SK-N-MC (cell line): Measurements from ENCODE around the gene GCK.

Experiments used
- DNase-seq: peaks from one replicate; pipeline ENCODE4 v3.0.0-alpha.2; 2011; ENCODE audit warnings: low read depth, low spot score
- H3K27ac ChIP-seq: fragments of 200-600 bp; sonication (generic); 2 replicates; pipeline ENCODE4 v1.5.1; 2016; ENCODE audit warnings: mixed run types
- H3K36me3 ChIP-seq: fragments of 200-600 bp; sonication (generic); 2 replicates; pipeline ENCODE4 v1.6.1; 2017; ENCODE audit warnings: antibody characterized with exemption, low read length, mixed read lengths; ENCODE audit not compliant: insufficient read depth
- H3K4me3 ChIP-seq: fragments of 200-600 bp; sonication (generic); 2 replicates; pipeline ENCODE4 v1.5.1; 2016
- H3K9ac ChIP-seq: fragments of 200-600 bp; sonication (generic); 2 replicates; pipeline ENCODE4 v1.8.0; 2017; ENCODE audit warnings: mixed run types, mixed read lengths; ENCODE audit not compliant: insufficient read length
- H3K9me3 ChIP-seq: fragments of 200-600 bp; sonication (generic); 2 replicates; pipeline ENCODE4 v1.6.1; 2017; ENCODE audit warnings: low read depth, mild to moderate bottlenecking, antibody characterized with exemption, low read length, moderate library complexity, mixed read lengths
- EZH2 ChIP-seq: fragments of 200-600 bp; sonication (generic); IDR thresholded peaks from one replicate; pipeline ENCODE4 v1.6.1; 2017; ENCODE audit warnings: antibody characterized with exemption
- FOXP2 ChIP-seq: optimal IDR thresholded peaks from 2 replicates; pipeline ENCODE3; 2011; ENCODE audit warnings: mild to moderate bottlenecking, moderate library complexity; ENCODE audit not compliant: insufficient read depth; ENCODE audit errors: extremely low read length, control extremely low read depth
- POLR2AphosphoS5 ChIP-seq: IDR thresholded peaks from 2 replicates; pipeline ENCODE4 v1.6.1; 2012; ENCODE audit warnings: mild to moderate bottlenecking, low read depth, low read length, borderline replicate concordance

Gene GCK

GRCh38 chr7:44197474-44197873, 8.2 kb upstream of the GCK start:
- H3K27ac ChIP-seq = no peak overlapping the region
- no peak overlapping the region for H3K4me3 ChIP-seq
- TF ChIP-seq EZH2 (no peak), FOXP2 (no peak), POLR2AphosphoS5 (no peak)
- H3K9ac ChIP-seq = no peak overlapping the region
- no peaks in the 10 kb centered on the region for H3K9me3 ChIP-seq
- no peak for DNase-seq
- H3K36me3 ChIP-seq = peaks cover under 1% of the 10 kb centered on the region; the same call in 1 of the 2 replicates

GRCh38 chr7:44196450-44196872, 7.2 kb upstream of the GCK start:
- Histone ChIP-seq H3K4me3 (no peak overlapping the region), H3K36me3 (no peaks in the 10 kb centered on the region), H3K9ac (no peak overlapping the region), H3K9me3 (no peaks in the 10 kb centered on the region), H3K27ac (no peak overlapping the region)
- TF ChIP-seq FOXP2 (no peak), EZH2 (no peak), POLR2AphosphoS5 (no peak)
- DNase-seq = peak; percentile 5

- Histone ChIP-seq H3K27ac (no peak overlapping the region), H3K36me3 (no peaks in the 10 kb centered on the region), H3K9me3 (no peaks in the 10 kb centered on the region), H3K9ac (no peak overlapping the region), H3K4me3 (no peak overlapping the region)
- TF ChIP-seq FOXP2 = no peak
- DNase-seq = no peak
Observed at GRCh38 chr7:44195889-44196288, 6.7 kb upstream of the GCK start.

- TF ChIP-seq EZH2 (no peak), FOXP2 (no peak), POLR2AphosphoS5 (no peak)
- no peaks in the 10 kb centered on the region for H3K9me3 ChIP-seq
- H3K9ac ChIP-seq = no peak overlapping the region
- H3K27ac ChIP-seq = no peak overlapping the region
- no peak overlapping the region for H3K4me3 ChIP-seq
- H3K36me3 ChIP-seq = no peaks in the 10 kb centered on the region
- DNase-seq = no peak
Observed at GRCh38 chr7:44194562-44195145, 5.4 kb upstream of the GCK start.

GRCh38 chr7:44194069-44194468, 4.8 kb upstream of the GCK start:
- no peak for DNase-seq
- H3K9ac ChIP-seq = no peak overlapping the region
- H3K9me3 ChIP-seq = no peaks in the 10 kb centered on the region
- H3K4me3 ChIP-seq = no peak overlapping the region
- no peaks in the 10 kb centered on the region for H3K36me3 ChIP-seq
- TF ChIP-seq POLR2AphosphoS5 (no peak), FOXP2 (no peak), EZH2 (no peak)
- H3K27ac ChIP-seq = no peak overlapping the region

- no peak overlapping the region for H3K9ac ChIP-seq
- no peak for DNase-seq
- no peak overlapping the region for H3K4me3 ChIP-seq
Observed at GRCh38 chr7:44193011-44193802, 4.0 kb upstream of the GCK start.

GRCh38 chr7:44191171-44191570, 1.9 kb upstream of the GCK start:
- no peak for TF ChIP-seq POLR2AphosphoS5
- TF ChIP-seq FOXP2 = no peak
- no peak for TF ChIP-seq EZH2

More at GRCh38 chr7:44193011-44193802, 4.0 kb upstream of the GCK start:
- Histone ChIP-seq H3K27ac (no peak overlapping the region), H3K36me3 (no peaks in the 10 kb centered on the region), H3K9me3 (no peaks in the 10 kb centered on the region)
- TF ChIP-seq EZH2 (no peak), FOXP2 (no peak), POLR2AphosphoS5 (no peak)

GRCh38 chr7:44189993-44190872, 994 bp upstream of the GCK start:
- no peak overlapping the region for H3K9ac ChIP-seq
- H3K4me3 ChIP-seq = no peak overlapping the region
- TF ChIP-seq FOXP2 (no peak), POLR2AphosphoS5 (no peak), EZH2 (no peak)
- no peaks in the 10 kb centered on the region for H3K9me3 ChIP-seq
- DNase-seq = no peak
- no peaks in the 10 kb centered on the region for H3K36me3 ChIP-seq
- no peak overlapping the region for H3K27ac ChIP-seq

More at GRCh38 chr7:44191171-44191570, 1.9 kb upstream of the GCK start:
- H3K4me3 ChIP-seq = no peak overlapping the region
- H3K36me3 ChIP-seq = no peaks in the 10 kb centered on the region
- H3K27ac ChIP-seq = no peak overlapping the region
- DNase-seq = no peak
- H3K9me3 ChIP-seq = no peaks in the 10 kb centered on the region
- H3K9ac ChIP-seq = no peak overlapping the region
